GM21423 (cell line): ENCODE data around the gene BMPR1B.
A peak's percentile ranks its signal among the peaks of the same experiment; 100 is the strongest.

Experiments used
- ATAC-seq: cut with Tn5 transposase; IDR thresholded peaks from one replicate; pipeline ENCODE4 v1.9.1; 2021; ENCODE audit warnings: mild to moderate bottlenecking, moderate library complexity; ENCODE audit not compliant: unreplicated experiment

The BMPR1B gene

GRCh38 chr4:94905511-94905910 lies 147.8 kb downstream of the BMPR1B start:
- ATAC-seq: no peak

DNA sequence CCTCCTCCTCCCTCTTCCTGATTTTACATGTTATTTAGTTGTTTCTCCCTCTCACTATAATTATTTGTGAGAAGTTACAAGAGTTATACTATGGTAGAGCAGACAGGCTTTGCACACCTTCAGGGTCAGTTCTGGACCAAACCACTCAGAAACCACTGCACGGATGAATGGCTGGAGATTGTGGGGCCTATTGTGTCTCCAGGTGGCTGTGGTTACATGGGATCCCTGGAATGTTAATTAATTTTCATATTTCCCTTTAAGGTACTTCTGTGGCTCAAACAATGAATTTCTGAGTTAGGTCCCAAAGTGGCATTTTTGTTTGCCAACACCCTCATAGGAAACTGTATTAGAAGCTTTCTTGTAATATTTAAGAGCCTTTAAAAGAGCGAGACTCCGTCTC lies 151.9 kb downstream of the BMPR1B start:
- no peak for ATAC-seq

- ATAC-seq: peak; percentile 42
Observed at GRCh38 chr4:94911106-94911505, 153.4 kb downstream of the BMPR1B start.

DNA sequence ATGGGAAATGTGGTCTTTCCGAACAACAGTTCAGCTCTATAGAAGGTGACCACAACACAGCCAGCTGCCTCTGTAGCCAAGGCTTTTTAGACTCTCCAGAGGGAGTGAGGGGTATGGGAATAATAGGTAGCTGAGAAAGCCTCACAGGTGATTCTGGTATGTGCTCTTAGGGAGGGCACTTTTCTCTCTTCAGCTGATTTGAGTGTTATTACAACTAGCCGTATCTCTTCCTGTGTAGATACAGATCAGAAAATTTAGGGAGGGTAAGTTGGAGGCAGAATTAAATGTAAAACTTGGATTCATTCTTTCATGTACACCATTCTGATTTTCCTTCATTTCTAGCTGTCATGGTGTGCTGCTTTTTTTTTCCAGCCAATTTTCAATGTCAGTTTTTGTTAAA lies 154.9 kb downstream of the BMPR1B start:
- ATAC-seq: no peak

- peak; percentile 85 for ATAC-seq
Observed at GRCh38 chr4:94913316-94913715, 155.6 kb downstream of the BMPR1B start.

DNA sequence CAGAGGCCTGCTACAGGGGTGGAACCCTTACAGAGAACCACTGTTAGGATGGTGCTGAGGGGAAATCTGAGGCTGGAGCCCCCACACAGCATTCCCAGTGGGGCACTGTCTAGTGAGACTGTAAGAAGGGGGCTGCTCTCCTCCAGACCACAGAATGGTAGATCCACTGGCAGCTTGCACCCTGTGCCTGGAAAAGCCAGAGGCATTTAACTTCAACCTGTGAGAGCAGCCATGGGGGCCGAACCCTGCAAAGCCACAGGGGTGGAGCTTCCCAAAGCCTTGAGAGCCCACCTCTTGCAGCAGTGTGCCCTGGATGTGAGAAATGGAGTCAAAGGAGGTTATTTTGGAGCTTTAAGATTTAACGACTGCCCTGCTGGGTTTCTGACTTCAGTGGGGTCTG lies 159.4 kb downstream of the BMPR1B start:
- ATAC-seq: no peak

DNA sequence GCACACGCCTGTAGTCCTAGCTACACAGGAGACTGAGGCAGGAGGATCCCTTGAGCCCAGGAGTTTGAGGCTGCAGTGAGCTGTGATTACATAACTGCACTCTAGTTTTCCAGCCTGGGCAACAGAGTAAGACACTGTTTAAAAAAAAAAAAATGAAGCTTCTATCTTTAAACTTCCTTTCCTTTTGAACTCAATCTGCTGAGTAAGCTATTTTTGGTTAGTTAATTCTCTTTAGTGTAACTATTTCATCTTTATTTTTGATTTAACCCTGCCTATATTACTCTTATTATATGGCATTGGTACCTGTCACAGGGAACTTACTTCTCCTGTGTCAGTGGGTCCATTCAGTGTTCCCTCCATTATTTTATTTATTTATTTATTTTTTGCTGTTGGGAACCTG lies 160.8 kb downstream of the BMPR1B start:
- ATAC-seq: no peak

DNA sequence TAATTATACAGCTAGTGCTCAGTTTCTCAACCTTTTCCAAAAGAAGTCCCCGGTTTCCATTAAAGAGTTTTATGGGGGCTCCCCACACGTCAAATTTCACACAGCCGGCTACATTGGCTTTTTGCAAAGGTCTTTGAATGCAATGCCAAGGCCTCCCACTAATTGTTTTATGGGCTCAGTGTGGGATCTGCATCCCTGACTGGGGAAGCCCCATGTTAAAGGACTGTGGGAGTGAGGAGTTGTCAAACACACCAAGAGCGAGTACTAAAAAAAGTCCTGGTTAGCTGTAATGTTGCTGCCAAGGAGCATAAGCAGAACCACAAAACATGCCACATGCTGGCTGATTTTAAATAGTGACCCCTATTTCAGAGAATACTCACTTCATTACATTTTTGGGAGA lies 162.6 kb downstream of the BMPR1B start:
- ATAC-seq: no peak

DNA sequence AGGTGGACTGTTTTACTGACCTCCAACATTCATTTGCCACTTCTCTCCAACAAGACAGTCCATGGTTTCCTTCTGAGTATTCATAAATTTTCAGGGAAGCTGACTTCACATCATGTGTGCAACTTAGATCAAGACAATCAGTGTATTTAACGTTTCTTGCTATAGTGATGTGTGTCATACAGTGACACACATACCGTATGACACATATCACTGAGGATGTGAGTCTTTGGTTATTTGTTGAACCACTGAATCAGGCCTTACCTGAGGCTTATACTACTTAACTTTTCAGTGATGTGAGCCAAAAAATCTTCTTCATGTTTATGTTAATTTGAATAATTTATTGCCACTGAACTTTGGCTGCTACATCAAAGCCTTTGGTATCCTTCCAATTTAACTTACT lies 166.8 kb downstream of the BMPR1B start:
- ATAC-seq: no peak

GRCh38 chr4:94925764-94926347 lies 168.1 kb downstream of the BMPR1B start:
- ATAC-seq: no peak

GRCh38 chr4:94926936-94927335 lies 169.2 kb downstream of the BMPR1B start:
- ATAC-seq: no peak

DNA sequence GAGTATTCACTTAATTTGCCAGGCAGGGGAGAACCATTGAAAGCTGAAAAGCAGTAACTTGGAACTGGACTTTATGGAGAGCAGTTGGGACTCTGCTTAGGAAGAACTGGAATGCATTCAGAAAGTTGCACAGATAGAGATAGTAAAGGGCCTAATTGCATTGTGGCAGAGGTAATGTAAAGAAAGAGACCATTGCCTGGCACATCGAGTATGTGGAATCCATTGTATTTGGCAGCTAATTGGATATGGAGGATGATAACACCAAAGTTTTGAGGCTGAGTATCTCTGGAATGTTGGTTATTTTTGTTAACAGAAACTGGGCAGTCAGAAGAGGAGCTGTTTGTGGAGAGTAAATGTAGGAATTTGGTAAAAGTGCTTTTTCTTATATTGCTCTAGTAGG lies 169.9 kb downstream of the BMPR1B start:
- no peak for ATAC-seq

DNA sequence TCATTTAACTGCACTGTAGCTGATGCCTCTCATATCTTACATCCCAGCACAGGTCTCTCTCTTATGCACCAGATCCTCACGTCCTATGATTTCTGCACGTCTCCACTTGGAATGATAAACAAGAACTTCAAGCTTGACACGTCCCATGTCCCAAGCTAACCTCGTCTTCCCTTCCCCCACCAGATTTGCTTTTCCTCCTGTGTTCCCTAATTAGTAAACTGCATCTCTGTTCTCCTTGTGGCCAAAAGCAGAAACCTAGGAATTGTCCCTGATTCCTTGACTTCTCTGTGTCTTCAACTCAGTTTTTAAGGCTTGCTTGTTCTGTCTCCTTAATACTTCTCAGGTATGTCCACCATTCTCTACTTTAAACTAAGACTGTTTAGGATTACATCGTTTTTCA lies 171.9 kb downstream of the BMPR1B start:
- ATAC-seq: no peak

DNA sequence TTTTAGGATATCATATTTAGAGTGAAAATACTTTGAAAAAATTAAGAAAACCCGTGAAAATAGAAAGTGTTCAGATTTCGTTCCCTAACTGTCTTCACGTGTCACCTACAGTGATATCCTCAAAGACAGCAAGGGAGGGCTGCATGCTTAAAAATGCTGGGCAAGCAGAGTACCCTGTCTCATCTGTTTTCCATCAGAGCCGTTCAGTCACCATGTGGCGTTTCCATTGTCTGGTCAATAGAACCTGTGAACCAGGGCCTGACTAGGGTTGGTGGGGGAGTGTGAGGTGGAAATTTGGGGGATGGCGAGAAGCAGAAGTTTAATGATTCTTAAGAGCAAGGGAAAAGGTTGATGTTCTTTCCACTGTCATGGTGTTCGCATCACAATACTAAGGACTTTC lies 173.9 kb downstream of the BMPR1B start:
- ATAC-seq: no peak

DNA sequence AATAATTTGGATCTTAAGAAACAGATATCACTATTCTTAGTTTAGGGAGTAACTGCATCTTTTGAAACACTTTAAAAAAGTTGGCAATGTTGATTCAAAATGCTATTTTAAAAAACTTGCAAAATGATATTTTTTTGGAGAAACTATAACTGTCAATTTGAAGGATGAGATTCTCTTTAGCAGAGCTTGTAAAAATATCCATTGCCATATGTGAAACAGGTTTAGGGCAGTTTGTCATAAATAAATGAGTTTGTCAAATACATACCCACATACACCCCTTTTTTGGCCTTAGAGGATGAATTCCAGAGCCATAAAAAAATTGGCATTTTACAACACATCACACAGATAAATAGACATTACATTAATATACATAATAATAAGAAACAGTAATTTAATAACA lies 174.6 kb downstream of the BMPR1B start:
- ATAC-seq: no peak

DNA sequence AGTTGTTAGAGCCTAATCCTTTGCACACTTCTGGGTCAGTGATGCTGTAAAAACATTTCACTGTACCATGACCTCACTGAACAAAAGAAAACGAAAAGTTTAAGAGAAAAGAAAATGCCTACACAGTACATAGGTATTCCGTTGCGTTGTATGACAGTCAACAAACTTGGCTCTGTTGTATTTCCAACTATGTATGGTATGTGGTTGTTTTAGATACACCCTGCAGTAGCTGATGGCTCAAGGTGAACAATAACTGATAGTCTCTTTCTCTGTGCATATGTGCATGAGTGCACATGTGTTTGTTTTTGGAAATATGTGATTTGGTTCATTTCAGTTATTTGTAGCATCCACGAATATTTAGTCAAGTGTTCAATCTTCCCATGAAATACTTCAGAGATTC lies 176.0 kb downstream of the BMPR1B start:
- no peak for ATAC-seq

DNA sequence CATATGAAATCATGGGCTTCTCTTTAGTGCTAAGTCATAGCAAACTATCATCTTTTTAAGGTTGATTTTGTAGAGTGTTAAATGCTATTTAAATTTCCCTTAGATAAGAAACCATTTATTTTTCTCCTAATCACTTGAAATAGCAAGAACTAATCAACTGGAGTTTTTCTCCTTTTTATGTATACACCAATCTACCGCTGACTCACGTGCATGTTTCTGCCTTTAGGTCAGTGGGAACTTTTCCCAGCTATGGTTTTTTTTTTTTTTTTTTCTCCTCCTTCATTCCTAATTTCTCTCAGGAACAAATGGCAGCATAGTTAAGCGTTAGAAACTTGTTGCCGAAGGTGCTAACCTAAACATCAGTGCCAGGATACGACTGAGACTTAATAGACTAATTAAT lies 176.4 kb downstream of the BMPR1B start:
- no peak for ATAC-seq

DNA sequence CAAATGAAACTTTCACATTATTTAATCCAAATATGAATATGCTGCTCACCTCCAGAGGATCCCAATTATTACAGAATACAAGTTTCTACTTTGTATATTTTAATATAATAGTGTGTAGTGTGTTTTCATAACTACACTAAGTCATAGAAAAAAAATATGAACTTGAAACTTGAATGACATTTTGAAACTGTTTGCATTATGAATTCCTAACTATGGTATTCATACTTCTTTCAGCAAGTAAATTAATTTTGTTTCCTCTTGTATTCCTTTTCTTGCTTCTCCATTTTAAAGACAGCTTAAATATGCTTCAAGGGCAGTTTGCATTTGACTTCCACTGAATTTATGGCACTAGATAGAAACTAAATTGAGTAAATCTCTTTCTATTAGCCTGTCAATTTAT lies 177.1 kb downstream of the BMPR1B start:
- ATAC-seq: no peak

- no peak for ATAC-seq
Observed at GRCh38 chr4:94936854-94937253, 179.1 kb downstream of the BMPR1B start.

GRCh38 chr4:94939791-94940519 lies 182.2 kb downstream of the BMPR1B start:
- no peak for ATAC-seq

DNA sequence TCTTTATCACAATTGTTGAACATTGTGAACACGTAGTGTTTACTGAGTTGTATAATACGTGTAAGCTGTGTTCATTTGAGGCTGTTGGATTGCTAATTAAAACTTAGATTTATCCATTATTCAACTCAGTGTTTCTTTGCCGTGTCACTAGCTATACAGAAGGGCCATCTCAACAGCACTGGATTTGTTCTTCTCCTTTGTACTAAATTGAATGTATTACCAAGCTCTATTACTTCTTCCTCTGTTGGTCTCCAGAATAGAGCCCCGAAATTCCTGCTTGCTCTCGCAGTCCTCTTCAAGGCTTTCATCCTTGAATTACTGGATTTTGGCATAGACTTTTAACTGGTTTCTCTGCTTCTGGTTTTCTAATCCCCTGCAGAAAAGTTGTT lies 182.8 kb downstream of the BMPR1B start:
- no peak for ATAC-seq

GRCh38 chr4:94941706-94942105 lies 184.0 kb downstream of the BMPR1B start:
- ATAC-seq: no peak

DNA sequence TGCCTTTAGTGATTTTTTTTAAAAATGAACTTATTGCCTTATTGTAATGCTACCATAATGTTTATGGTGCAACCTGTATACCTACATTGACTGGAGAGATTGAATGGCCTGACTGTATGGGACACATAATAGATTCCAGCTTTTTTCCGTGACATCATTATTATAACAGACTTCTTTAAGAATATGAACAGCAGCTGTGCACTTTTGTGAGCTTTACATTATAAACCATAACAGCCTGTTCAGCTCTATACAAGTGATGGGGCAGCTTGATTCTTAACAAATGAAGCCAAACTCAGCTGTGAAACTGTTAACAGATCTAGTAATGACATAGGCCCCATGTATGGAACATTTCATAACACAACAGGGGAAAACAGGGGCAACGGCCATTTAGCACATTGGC lies 187.0 kb downstream of the BMPR1B start:
- ATAC-seq: no peak
